Upper lobe of right lung (tissue), 1 donor: ENCODE results near the gene CCR5AS.
"Not testable (repeated sequence)": the region's sequence is repeated elsewhere in the genome, so short reads cannot be mapped to it uniquely, and the experiment has no call there.

Experiments
- ATAC-seq: fragments of 200-7000 bp; cut with Tn5 transposase; one replicate; pipeline ENCODE4 v1.9.1; 2020; ENCODE audit warnings: mild to moderate bottlenecking, moderate library complexity
- DNase-seq: peaks from one replicate; pipeline ENCODE4 v3.0.0-alpha.2; 2020
- H3K27ac ChIP-seq: fragments of 200-600 bp; one replicate; pipeline ENCODE4 v1.8.0; 2022
- H3K27me3 ChIP-seq: fragments of 200-600 bp; one replicate; pipeline ENCODE4 v1.8.0; 2022; ENCODE audit warnings: mild to moderate bottlenecking
- H3K36me3 ChIP-seq: fragments of 200-600 bp; one replicate; pipeline ENCODE4 v1.8.0; 2022
- H3K4me1 ChIP-seq: fragments of 200-600 bp; one replicate; pipeline ENCODE4 v1.8.0; 2022
- H3K4me3 ChIP-seq: fragments of 200-600 bp; one replicate; pipeline ENCODE4 v1.8.0; 2022; ENCODE audit warnings: mild to moderate bottlenecking
- H3K9me3 ChIP-seq: fragments of 200-600 bp; one replicate; pipeline ENCODE4 v1.8.0; 2022
- intact Hi-C: fragments of 100-400 bp; cut with DNase I; formaldehyde crosslinking; loops from one replicate; pipeline ENCODE4 v1.11.0; 2022
- TF ChIP-seq, protein P1 (sequence below): fragments of 200-600 bp; IDR thresholded peaks from one replicate; pipeline ENCODE4 v1.8.0; 2022; ENCODE audit warnings: antibody characterized with exemption
- donor health status: DM: no; HTN: yes; CAD: no; lungs with severe emphysema.

The CCR5AS gene

DNA sequence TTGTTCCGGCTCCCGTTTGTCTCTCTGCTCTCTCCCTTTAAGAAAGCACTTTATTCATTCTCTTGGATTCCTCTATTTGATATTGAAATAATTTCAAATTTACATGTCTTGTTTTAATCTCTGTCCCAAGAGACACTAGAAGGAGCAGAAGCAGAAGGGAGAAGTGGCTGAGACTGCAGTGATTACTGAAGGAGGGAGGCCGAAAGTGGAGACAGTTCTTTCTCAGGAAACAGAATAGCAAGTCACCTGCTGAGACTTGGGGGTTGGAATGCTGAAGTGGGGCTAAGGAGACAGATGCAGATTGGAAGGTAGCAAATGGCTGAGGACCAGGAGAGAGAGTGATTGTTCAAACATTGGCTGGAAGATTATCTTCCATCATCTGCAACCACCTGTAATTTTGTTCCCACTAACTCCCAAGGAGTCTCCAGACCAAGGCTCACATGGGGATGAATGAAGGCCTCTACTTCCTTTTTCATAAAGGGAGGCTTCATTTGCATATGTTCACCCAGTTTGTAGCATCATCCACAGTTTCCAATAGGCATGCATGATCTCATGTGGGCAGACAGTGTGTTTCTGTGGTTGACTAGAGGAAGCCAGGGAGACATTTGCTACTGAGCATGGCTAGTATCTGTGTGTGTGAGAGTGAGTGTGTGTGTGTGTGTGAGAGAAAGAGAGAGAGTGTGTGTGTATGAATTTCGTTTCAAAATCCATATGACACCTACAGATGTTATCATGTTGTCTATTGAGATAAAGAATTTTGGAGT is 33.8 kb upstream of the CCR5AS start:
- Histone ChIP-seq H3K9me3 (no peaks in the 10 kb centered on the region), H3K4me3 (no peak overlapping the region), H3K4me1 (no peaks in the 10 kb centered on the region), H3K36me3 (no peaks in the 10 kb centered on the region), H3K27ac (no peak overlapping the region), H3K27me3 (no peaks in the 10 kb centered on the region)
- peak; percentile 75 for ATAC-seq
- intact Hi-C loops = no loop called here
- TF ChIP-seq, protein P1, sequence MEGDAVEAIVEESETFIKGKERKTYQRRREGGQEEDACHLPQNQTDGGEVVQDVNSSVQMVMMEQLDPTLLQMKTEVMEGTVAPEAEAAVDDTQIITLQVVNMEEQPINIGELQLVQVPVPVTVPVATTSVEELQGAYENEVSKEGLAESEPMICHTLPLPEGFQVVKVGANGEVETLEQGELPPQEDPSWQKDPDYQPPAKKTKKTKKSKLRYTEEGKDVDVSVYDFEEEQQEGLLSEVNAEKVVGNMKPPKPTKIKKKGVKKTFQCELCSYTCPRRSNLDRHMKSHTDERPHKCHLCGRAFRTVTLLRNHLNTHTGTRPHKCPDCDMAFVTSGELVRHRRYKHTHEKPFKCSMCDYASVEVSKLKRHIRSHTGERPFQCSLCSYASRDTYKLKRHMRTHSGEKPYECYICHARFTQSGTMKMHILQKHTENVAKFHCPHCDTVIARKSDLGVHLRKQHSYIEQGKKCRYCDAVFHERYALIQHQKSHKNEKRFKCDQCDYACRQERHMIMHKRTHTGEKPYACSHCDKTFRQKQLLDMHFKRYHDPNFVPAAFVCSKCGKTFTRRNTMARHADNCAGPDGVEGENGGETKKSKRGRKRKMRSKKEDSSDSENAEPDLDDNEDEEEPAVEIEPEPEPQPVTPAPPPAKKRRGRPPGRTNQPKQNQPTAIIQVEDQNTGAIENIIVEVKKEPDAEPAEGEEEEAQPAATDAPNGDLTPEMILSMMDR = no peak
- no peak for DNase-seq

DNA sequence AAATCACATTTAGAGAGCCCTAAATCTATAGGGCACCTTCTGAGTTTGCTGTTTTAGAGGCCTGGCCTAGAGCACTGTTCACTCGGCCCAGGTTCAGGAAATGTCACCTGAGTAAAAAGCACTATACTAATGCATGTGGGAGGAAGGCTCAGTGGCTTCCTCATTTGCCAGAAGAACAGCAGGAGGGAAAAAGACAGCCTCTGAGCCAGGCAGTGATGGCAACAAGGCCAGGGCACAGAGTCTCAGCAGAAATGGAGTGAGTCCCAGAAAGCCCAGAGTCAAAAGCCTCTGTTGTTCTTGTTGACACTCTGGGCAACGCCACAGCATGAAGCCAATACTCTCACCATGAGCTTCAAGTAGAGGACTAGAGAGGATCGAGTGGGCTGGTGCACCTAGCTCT is 32.0 kb upstream of the CCR5AS start:
- Histone ChIP-seq H3K27me3 (no peaks in the 10 kb centered on the region), H3K4me1 (no peaks in the 10 kb centered on the region), H3K36me3 (no peaks in the 10 kb centered on the region), H3K9me3 (no peaks in the 10 kb centered on the region), H3K27ac (no peak overlapping the region), H3K4me3 (no peak overlapping the region)
- no peak for ATAC-seq
- intact Hi-C loops = no loop called here
- TF ChIP-seq, protein P1 = no peak
- DNase-seq = no peak

DNA sequence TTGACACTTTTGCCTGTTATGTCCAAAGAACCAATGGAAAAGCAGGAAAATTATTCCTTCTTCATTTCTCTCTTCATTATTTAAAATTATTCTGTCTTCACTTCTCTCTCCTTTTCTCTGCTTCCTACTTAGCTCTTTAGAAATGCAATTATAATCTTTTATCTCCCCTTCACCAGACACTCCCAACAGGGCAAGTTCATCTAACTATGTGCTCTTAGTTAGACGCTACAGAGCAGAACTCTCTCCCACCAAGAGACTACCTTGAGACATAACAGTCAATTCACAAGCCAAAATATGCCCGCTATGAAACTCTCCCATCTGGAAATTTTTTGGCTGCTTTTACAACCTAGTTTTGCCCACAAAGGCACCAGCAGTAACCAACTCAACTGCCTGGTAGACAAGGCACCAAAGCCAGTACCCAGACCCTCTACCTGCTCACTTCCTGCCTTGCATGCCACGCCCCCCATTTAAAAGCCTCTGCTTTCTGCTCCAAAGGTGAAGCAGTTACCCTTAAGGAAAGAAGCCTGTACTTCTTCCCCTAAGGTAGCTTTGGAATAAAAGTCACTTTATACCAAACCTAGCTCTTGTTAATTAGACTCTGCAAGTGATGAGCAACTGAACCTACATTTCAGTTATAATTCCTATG is 28.3 kb upstream of the CCR5AS start:
- ATAC-seq = no peak
- Histone ChIP-seq H3K27ac (no peak overlapping the region), H3K9me3 (no peaks in the 10 kb centered on the region), H3K4me1 (no peaks in the 10 kb centered on the region), H3K27me3 (no peaks in the 10 kb centered on the region), H3K4me3 (no peak overlapping the region), H3K36me3 (no peaks in the 10 kb centered on the region)
- TF ChIP-seq, protein P1 = no peak
- intact Hi-C loops = no loop called here
- DNase-seq = no peak

DNA sequence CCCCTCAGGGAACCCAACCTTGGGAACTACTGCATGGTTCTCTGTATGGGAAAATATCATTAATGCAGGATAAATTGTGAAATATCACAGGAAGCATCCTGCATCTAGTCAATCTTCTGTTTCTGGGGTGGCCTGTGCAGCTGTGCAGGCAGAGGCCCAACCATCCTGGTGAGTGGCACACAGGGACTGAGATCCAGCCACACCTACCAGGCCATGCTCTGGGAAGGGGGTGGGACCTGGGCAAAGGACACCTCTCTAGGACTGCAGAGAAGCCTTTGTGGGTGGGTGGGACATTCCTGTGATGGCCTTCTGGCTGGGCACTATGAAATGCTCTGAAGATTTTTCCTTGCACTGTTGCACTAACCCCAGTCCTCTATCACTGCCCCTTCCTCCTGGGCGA is 27.0 kb upstream of the CCR5AS start:
- intact Hi-C loops = no loop called here
- Histone ChIP-seq H3K27ac (no peak overlapping the region), H3K9me3 (no peaks in the 10 kb centered on the region), H3K27me3 (no peaks in the 10 kb centered on the region), H3K4me1 (no peaks in the 10 kb centered on the region), H3K4me3 (no peak overlapping the region), H3K36me3 (no peaks in the 10 kb centered on the region)
- ATAC-seq = no peak
- TF ChIP-seq, protein P1 = no peak
- DNase-seq = no peak

DNA sequence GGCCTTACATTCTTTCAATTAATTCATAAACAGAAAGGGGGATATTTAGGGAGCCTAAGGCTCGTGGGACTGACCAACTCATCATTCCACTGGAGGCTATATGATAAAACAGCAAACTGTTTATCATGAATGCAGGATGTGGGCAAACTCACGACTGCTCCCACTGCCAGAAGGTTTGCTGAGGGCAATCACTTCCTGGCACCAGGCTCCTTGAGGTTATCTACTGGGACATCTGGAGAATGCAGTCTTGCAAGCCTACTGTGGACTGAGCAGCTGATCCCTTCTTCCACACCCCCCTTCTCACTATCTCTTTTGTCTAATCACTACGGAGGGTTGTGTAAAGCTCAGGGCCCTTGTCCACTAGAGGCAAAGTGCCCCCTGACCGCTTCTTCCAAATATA is 26.3 kb upstream of the CCR5AS start:
- H3K4me1 ChIP-seq, H3K4me3 ChIP-seq, intact Hi-C loops, DNase-seq, ATAC-seq, H3K27me3 ChIP-seq, H3K36me3 ChIP-seq, H3K27ac ChIP-seq, H3K9me3 ChIP-seq: not testable (repeated sequence)

DNA sequence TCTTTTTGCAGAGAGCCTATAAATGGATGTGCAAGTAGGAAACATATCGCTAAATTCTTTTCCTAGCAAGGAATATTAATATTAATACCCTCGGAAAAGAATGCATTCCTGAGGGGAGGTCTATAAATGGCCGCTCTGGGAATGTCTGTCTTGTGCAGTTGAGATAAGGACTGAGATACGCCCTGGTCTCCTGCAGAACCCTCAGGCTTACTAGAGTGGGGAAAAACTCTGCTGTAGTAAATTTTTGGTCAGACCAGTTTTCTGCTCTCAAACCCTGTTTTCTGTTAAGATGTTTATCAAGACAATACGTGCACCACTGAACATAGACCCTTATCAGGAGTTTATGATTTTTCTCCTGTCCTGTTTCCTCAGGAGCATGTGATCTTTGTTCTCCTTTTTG is 25.0 kb upstream of the CCR5AS start:
- H3K4me3 ChIP-seq, ATAC-seq, H3K4me1 ChIP-seq, H3K27me3 ChIP-seq, H3K9me3 ChIP-seq, intact Hi-C loops, H3K36me3 ChIP-seq, DNase-seq, H3K27ac ChIP-seq: not testable (repeated sequence)

DNA sequence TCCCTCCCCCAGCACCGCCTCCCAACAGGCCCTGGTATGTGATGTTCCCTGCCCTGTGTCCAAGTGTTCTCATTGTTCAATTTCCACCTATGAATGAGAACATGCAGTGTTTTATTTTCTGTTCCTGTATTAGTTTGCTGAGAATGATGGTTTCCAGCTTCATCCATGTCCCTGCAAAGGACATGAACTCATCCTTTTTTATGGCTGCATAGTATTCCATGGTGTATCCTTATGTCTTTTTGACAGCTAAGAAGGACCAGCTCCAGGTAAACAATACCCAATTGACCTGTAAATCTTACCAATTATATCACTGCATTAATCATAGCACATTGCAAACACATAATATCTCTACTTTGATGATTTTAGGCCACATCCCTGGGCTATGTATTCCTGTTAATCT is 24.0 kb upstream of the CCR5AS start:
- ATAC-seq, H3K9me3 ChIP-seq, H3K4me3 ChIP-seq, intact Hi-C loops, H3K36me3 ChIP-seq, H3K27me3 ChIP-seq, DNase-seq, H3K27ac ChIP-seq, H3K4me1 ChIP-seq: not testable (repeated sequence)
